Measurements from ENCODE around the gene PDSS1.

The PDSS1 gene

GRCh38 chr10:26699631-26700030, 2.1 kb downstream of the PDSS1 start:
- no peak for DNase-seq

GRCh38 chr10:26700884-26701630, 3.6 kb downstream of the PDSS1 start:
- DNase-seq: no peak

GRCh38 chr10:26703096-26703495, 5.6 kb downstream of the PDSS1 start:
- DNase-seq: no peak

DNA sequence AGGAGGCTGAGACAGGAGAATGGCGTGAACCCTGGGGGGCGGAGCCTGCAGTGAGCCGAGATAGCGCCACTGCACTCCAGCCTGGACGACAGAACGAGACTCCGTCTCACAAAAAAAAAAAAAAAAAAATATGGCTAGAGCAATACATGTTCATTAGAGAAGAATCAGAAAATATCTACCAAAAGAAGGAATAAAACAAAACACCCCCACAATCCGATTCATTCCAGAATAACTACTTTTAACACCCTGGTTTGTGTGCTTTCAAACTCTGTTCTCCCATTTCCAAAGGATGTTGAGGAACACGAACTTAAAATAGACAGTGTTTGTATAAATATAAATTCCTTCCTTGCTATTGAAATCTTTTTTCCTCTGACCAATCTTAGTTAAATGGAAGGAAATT, 6.5 kb downstream of the PDSS1 start:
- DNase-seq: no peak

- no peak for DNase-seq
Measured at GRCh38 chr10:26706206-26706605, 8.7 kb downstream of the PDSS1 start.

GRCh38 chr10:26706936-26707335, 9.4 kb downstream of the PDSS1 start:
- no peak for DNase-seq

GRCh38 chr10:26711324-26711723, 13.8 kb downstream of the PDSS1 start:
- DNase-seq: no peak

- DNase-seq: no peak
Measured at GRCh38 chr10:26714415-26715136, 17.1 kb downstream of the PDSS1 start.

DNA sequence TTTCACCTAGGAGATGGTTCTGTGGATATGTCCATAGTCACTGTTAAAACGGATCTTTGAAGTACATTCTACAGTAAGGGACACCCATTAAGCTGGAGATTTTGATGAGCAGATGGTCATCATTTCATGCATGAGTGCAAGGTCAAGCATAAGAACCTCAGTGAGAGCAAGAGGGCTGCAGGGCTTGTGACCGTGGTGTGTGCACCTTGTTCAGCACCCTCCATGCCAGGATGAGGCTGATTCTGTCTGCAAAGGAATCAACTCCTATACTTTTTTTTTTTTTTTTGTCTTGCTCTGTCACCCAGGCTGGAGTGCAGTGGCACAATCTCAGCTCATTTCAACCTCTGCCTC, 17.6 kb downstream of the PDSS1 start:
- no peak for DNase-seq

- no peak for DNase-seq
Measured at GRCh38 chr10:26717476-26717875, 20.0 kb downstream of the PDSS1 start.

GRCh38 chr10:26721561-26721960, 24.1 kb downstream of the PDSS1 start:
- DNase-seq: no peak

GRCh38 chr10:26723016-26723415, 25.5 kb downstream of the PDSS1 start:
- no peak for DNase-seq

GRCh38 chr10:26725837-26726727, 28.6 kb downstream of the PDSS1 start:
- peak; percentile 8 for DNase-seq

DNA sequence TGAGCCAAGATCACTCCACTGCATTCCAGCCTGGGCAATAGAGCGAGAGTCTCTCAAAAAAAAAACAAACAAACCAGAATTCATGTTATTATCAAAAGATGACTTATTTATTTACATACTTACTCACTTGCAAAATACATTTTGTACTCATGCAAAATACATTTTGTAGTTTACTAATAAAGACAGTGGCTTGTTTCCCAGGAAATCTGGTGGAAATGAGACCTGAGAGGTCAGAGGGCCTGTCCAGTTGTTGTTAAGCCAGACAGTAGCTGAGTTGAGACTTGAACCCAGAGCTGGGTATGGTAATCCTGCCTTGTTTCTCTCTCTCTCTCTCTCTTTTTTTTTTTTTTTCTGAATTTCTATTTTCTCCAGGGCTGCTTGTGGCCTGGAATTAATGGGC, 29.5 kb downstream of the PDSS1 start:
- DNase-seq: no peak

- DNase-seq: no peak
Measured at GRCh38 chr10:26728957-26729356, 31.5 kb downstream of the PDSS1 start.

DNA sequence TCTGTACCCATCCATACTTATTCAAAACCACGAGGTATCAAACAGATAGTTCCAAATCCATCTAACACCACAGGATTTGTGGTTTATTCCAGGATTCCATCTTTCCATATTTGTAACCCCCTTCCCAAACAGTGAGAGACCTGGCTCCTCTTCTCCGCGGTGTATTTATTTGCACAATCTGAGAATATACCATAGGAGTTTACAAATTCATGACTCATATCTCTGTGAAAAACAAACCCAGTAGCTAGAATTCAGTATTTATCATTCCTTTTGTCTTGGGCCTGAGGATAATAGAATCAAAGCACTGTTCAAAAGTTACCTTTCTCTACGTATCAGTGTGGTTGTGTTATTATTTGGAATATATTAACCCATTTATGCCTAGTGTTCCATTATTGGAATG, 31.9 kb downstream of the PDSS1 start:
- DNase-seq: no peak

DNA sequence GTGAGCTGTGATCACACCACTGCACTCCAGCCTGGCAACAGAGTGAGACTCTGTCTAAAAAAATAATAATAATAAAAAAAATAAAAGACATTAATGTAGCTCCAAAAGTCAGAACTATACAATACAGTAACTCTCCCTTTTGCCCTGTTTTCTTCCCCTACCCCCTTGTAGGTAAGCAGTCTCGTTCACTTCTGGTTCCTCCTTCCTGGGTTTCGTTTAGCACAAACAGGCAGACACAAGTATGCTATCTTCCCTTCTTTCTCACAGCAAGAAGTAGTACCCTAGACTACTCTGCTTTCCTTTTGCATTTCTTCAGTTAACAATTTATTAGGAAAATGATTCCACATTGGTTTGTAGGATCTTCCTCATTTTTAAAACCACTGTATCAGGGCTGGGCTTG, 33.1 kb downstream of the PDSS1 start:
- DNase-seq: no peak

- DNase-seq: no peak
Measured at GRCh38 chr10:26733750-26734568, 36.5 kb downstream of the PDSS1 start.

DNA sequence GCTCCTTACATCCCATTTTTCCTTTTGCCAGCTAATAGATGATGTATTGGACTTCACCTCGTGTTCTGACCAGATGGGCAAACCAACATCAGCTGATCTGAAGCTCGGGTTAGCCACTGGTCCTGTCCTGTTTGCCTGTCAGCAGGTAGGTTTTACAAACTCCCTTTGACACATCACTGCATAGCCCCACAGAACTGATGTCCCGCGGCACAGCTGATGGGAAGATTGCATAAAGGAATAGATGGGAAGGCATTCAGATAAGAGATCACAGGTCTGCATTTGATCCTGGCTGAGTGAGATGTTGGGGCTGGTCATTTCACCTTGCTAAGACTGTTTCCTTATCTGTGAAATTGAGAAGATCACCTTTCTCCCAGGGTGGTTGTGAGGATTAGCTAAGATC, 37.9 kb downstream of the PDSS1 start:
- no peak for DNase-seq

DNA sequence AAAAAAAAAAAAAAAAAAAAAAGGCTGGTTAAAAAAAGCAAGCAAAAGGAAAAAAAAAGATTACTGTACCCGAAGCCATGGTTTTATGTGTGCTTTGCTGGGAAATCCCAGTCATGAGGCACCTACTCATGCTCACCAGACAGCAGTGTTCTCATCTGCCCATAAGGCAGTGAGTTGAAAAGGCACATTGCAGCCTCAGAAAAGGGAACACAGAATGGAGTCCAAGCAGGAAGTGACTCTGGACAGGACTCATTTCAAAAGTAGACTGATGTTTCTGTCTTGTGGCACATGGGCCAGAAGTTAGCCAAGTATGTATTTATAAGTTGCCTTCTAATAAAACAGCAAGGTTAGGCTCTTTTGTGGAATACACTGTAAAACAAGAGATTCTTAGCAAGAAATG, 40.2 kb downstream of the PDSS1 start:
- no peak for DNase-seq

- DNase-seq: no peak
Measured at GRCh38 chr10:26738301-26738911, 40.9 kb downstream of the PDSS1 start.

- no peak for DNase-seq
Measured at GRCh38 chr10:26739071-26739631, 41.6 kb downstream of the PDSS1 start.
